GM18867 (cell line): ENCODE measurements around the gene SLC12A1.
"Not testable (repeated sequence)": the region's sequence is repeated elsewhere in the genome, so short reads cannot be mapped to it uniquely, and the experiment has no call there.

Experiments
- ATAC-seq: cut with Tn5 transposase; IDR thresholded peaks from one replicate; pipeline ENCODE4 v1.9.1; 2021; ENCODE audit warnings: mild to moderate bottlenecking, moderate library complexity; ENCODE audit not compliant: unreplicated experiment

Gene SLC12A1

GRCh38 chr15:48306639-48307038, 100.5 kb downstream of the SLC12A1 start:
- ATAC-seq: no peak

GRCh38 chr15:48307586-48307985, 101.5 kb downstream of the SLC12A1 start:
- ATAC-seq: no peak

GRCh38 chr15:48309740-48310139, 103.6 kb downstream of the SLC12A1 start:
- ATAC-seq: no peak

- ATAC-seq: no peak
Observed at GRCh38 chr15:48313216-48313615, 107.1 kb downstream of the SLC12A1 start.

- ATAC-seq: no peak
Observed at GRCh38 chr15:48315041-48315440, 108.9 kb downstream of the SLC12A1 start.

GRCh38 chr15:48317221-48317620, 111.1 kb downstream of the SLC12A1 start:
- no peak for ATAC-seq

GRCh38 chr15:48318131-48318530, 112.0 kb downstream of the SLC12A1 start:
- no peak for ATAC-seq

GRCh38 chr15:48323294-48323693, 117.2 kb downstream of the SLC12A1 start:
- no peak for ATAC-seq

- no peak for ATAC-seq
Observed at GRCh38 chr15:48324949-48325348, 118.8 kb downstream of the SLC12A1 start.

- no peak for ATAC-seq
Observed at GRCh38 chr15:48325400-48325799, 119.3 kb downstream of the SLC12A1 start.

- ATAC-seq: not testable (repeated sequence)
Observed at GRCh38 chr15:48326180-48326579, 120.1 kb downstream of the SLC12A1 start.

- ATAC-seq: no peak
Observed at GRCh38 chr15:48330105-48330785, 124.1 kb downstream of the SLC12A1 start.

GRCh38 chr15:48330855-48331795, 125.0 kb downstream of the SLC12A1 start, which contains the start of gene DUT:
Gene DUT, plus strand, starts transcription at chr15:48331429. Its CDS starts 87 bp downstream, at chr15:48331516.
- peak; percentile 90 for ATAC-seq

- ATAC-seq: peak; percentile 46
Observed at GRCh38 chr15:48331796-48332641, 125.9 kb downstream of the SLC12A1 start.

GRCh38 chr15:48332642-48333034, 126.5 kb downstream of the SLC12A1 start:
- ATAC-seq: no peak

- no peak for ATAC-seq
Observed at GRCh38 chr15:48333540-48333939, 127.4 kb downstream of the SLC12A1 start.

GRCh38 chr15:48334260-48334659, 128.2 kb downstream of the SLC12A1 start:
- ATAC-seq: no peak

GRCh38 chr15:48336940-48337339, 130.8 kb downstream of the SLC12A1 start:
- ATAC-seq: no peak

GRCh38 chr15:48337607-48338006, 131.5 kb downstream of the SLC12A1 start:
- ATAC-seq: no peak

- ATAC-seq: no peak
Observed at GRCh38 chr15:48340111-48340510, 134.0 kb downstream of the SLC12A1 start.

GRCh38 chr15:48343865-48344264, 137.8 kb downstream of the SLC12A1 start:
- ATAC-seq: no peak
